NCI-H446 (cell line): ENCODE results near the gene FAM228A.
"Not testable (repeated sequence)": the region's sequence is repeated elsewhere in the genome, so short reads cannot be mapped to it uniquely, and the experiment has no call there.

ENCODE experiments used
- DNase-seq, 2 experiments: peaks; one replicate each; lab custom pipeline; 2025; lab: John Stamatoyannopoulos, UW

The FAM228A gene

GRCh38 chr2:24191156-24191555 is 16.3 kb downstream of the FAM228A start:
- no peak for DNase-seq

- no peak for DNase-seq
These were observed 17.0 kb downstream of the FAM228A start for GRCh38 chr2:24191848-24192247.

- not testable (repeated sequence) for DNase-seq
These were observed 22.4 kb downstream of the FAM228A start for GRCh38 chr2:24197213-24197612.

DNA sequence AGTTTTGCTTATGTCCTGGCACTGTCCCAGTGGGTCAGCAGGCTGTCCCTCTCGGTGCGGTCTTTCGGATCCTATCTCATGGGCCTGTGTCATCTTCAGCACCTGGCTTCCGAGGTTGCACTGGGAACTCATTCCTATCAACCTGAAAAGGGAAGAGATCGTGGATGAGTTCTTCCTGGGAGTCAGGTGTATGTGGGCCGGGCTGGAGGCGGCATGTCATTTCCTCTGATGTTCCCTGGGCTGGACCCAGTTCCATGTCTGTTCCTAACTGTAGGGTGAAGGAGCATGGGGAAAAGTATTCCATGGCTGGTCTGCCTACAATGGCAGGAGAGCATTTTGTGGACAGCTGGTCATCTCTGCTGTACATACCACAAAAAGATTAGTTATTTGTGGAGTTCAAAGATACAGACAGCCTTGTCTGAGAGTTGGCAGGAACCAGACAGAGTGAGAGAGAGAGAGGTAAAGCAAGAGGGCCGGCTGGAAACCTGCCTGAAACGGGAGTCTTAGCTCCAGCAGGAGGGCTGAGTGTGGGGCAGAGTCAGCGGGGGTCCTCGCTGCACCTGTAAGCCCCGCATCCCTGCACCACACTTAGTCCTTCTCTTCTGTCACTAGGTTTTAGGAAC is 25.2 kb downstream of the FAM228A start:
- DNase-seq = no peak

DNA sequence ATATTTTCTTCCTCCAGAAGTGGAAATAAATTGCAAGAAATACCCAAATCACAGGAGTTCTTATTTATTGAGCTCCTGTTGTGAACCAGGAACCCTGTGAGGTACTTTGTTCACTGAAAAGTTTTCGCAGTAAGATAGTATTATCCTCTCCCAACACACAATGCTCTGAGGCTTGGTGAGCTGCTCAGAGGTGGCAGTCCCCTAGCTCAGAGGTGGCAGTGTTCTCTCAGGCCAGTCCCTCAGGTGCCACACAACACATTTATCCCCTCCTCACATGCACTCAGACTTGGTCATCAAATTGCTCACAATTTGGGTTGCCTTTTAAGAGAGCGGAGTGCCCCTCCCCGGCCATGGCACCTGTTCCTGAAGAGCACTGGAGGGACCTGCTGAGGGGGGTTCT is 25.9 kb downstream of the FAM228A start:
- DNase-seq = no peak

DNA sequence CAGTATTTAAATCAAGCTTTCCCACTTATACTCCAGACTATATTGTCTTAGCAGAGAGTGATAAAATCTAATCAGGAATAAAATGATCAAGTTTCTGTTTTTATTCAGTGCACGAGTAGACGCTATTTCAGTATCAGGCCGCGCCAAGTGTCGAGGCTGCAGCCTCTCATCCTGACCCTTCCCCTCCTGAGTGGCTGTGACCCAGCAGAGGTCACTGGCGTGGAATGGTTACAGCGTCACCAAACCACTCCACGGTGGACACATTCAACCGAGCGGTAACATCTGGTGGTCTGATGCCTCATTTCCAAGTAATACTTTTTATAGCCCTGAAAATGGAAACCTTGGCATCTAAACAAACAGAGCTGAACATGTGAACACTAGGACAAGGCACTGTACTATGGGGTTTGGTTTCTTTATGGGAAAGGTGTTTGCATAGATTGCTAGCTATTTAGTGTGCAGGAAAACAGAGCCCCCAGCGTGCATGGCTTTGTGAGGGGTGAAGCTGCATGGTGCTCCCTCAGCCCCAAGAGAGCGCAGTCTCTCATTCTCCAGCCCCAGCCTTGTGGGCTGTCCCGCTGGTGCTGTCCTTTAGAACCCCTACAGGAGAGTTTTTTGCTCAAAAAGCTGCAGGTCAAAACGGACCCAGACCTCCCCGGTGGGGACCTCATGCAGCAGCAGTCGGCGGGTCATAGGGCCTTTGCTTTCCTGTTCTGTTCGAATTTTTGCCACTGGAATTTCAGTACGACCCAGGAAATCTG is 28.4 kb downstream of the FAM228A start:
- DNase-seq = no peak

DNA sequence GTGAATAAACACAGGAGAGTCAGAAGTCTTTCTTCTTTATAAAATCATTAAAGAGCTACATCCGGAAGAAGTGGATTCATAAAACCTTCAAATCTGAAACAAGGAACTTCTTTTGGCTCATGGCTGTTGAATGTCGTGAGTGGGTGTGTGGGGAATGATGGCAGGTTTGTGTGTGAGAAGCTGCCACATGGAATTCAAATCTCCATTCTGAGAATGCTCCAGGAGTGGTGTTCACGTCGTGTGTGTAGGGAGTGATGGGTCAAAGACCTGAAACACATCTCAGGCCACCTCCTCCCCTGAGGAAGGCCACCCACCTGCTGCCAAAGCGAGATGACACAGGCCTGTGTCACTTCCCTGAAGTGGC is 28.9 kb downstream of the FAM228A start:
- DNase-seq = no peak

DNA sequence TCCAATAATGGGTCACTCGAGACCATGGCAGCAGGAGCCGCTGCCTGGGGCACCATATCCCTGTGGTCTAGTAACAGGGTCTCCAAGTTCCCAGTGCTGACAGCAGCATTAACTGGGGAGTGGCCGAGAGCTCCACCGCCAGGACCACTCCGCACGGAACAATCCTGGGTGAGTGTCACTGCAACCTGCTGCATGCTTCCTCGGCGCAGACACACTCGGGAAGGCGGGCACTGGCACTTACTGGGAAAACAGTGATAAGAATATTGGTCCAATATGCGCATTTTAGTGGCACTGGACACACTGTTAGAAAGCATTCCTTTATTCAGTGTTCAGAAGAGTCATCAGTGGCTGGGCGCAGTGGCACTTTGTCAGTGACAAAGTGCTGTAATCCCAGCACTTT is 29.7 kb downstream of the FAM228A start:
- DNase-seq = no peak

GRCh38 chr2:24205131-24205530 is 30.3 kb downstream of the FAM228A start:
- no peak for DNase-seq

DNA sequence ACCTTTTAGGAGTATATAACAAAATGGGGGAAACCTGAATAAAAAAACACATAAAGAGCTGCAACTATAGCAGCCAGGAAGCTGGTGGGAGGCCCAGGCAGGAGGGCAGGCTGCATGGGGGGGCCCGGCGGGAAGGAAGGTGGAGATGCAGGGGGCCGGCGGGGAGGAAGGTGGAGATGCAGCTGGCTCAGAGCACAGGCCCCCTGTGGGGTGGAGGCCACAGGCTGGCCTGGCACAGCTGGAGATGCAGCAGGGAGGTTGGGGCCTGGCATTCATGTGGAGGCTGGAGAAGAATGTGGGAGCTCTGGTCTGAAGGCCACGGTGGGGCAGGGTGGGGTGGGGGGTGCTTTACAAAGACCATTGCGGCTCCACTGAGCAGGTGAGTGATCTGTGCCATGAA is 31.4 kb downstream of the FAM228A start:
- DNase-seq = no peak

DNA sequence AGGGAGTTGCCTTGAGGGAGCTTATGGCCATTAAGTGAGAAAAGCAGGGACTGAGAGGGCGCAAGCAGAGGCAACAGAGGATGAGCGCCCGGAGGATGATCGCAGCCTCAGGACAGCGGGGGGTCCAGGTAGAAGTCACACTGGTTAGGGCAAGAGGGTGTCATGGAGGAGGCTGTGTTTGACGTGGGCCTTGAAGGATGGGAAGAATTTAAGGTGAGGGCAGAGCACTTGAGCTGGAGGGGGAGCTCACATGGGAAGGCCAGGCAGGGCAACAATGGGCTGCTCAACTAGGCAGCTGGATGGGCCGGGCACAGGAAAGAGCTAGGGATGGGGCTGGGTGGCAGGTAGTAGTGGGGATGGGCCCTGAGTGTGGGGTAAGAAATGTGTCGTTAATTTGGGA is 31.9 kb downstream of the FAM228A start:
- no peak for DNase-seq

DNA sequence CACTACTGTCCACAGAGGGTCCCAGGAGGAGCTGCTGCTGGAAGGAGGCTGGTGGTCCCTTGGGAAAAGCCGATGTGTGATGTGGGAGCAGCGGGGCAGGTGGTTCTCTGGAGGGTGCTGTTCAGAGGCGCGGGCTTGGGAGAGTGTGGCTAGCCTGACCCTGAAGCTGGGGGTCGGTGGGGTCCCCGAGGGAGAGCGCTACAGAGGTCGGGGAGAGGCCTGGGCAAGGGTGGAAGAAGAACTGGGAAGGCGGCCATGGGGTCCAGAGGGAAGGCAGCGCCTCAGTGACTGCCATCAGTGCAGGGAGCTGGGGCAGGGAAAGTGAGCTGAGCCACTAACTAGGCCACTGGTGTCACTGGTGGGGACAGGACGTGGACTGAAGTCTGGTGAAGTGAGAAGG is 32.5 kb downstream of the FAM228A start:
- DNase-seq = no peak

- no peak for DNase-seq
These were observed 33.6 kb downstream of the FAM228A start for GRCh38 chr2:24208490-24208889.

DNA sequence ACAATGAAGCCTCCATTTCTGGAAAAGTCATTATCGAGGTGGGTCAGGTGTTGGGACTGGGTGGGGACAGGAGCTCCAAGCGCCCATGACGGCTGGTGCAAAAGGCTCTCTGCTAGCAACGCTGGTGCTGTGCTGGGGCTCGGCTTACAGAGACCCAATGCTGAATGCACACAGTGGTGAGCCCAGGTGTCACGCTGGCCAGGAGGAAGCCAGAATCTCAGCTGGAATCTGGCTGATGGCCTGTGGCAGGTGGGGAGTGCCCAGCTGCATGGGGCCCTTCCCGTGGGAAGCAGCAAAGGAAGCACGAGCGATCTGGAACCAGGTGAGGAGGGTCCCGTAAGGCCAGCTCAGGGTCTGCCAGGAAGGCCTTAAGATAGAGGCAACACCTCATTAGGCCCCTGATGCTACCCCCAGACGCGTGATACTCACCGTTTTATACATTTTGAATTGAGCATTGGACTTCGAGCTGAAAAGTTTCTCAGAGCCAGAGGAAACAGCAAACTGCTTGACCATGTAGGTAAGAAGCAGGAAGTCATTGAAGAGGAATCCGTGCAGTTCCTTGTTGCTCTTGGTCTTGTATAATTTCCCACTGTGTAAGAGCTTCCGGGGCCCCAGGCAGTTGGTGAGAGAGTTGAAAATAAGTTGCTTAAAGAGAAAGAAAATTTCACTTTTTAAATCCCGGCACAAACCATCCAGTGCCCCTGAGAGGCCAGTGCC is 34.7 kb downstream of the FAM228A start:
- no peak for DNase-seq

GRCh38 chr2:24210106-24210455 is 35.2 kb downstream of the FAM228A start:
- DNase-seq = no peak

DNA sequence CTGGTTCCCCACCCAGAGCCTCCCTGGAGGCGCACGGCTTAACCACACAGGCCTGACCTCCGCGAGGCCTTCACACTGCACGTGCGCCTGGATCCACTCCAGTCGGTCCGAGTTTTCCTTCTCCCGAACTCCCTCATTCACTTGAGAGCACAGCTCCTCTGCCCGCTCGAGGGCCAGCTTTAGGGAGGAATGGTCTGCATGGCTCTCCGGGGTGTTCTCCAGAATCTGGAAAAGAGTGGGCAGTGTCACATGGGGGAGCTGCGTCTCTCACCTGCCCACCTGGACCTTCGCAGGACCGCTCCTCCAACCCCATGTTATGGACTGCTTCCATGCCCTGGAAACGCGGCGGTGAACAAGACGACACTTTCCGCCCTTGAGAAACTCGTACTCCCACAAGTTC is 35.9 kb downstream of the FAM228A start:
- no peak for DNase-seq

- DNase-seq = no peak
These were observed 36.6 kb downstream of the FAM228A start for GRCh38 chr2:24211408-24211807.

GRCh38 chr2:24214880-24215279 is 40.0 kb downstream of the FAM228A start:
- DNase-seq = no peak

GRCh38 chr2:24220554-24221291 is 45.9 kb downstream of the FAM228A start:
- no peak for DNase-seq

DNA sequence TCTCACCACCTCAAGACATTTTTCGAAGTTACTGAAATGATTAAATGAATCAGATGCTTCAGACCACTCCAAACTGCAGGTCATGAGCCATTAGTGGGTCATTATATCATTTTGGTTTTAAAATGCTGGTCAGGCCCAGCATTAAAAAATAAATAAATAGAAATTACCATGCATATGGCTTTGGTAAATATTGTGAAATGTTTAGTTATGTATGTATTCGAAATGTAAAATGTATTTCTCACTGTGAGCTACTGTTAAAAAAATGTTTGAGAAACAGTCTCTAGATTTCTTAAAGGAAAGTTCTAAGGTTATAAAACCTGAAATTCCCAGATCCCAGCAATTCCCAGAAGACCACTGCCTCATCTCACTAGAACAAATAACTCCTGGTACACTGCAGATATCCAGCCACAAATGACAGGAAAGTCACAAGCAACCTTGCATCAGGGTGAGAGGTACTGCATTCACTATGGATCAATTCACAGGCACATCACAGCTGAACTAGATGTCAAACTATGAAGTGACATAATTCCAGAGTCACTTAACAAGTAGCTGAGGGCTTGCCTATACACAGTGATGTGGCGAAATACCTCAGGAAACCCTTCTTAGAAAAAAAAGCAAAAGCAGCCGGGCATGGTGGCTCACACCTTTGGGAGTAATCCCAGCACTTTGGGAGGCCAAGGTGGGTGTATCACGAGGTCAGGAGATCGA is 46.6 kb downstream of the FAM228A start:
- no peak for DNase-seq

GRCh38 chr2:24222946-24223345 is 48.1 kb downstream of the FAM228A start:
- no peak for DNase-seq
